NCI-H2081 (cell line): ENCODE data around the gene CCDC50.
A peak's percentile ranks its signal among the peaks of the same experiment; 100 is the strongest.

Experiments
- DNase-seq, 2 experiments: peaks; one replicate each; lab custom pipeline; 2025; lab: John Stamatoyannopoulos, UW

The CCDC50 gene

DNA sequence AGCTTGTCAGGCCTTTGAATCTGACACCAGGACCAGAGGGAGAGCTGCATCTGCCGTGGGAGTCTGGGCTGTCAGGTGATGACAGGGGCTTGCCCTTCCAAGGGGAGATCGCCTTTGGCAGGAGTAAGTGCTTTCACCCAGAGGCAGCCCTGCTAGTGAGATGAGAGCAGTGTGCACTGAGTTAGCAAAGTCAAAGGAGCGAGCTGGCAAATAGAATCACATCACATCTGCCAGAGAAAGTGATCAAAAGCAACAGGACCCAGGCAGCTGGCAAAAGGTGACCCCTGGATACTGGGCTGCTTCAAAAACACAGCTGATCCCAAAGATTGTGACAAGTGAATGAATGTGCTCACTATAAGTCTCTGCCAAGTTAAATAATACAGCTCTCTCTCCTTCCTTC is 95.7 kb downstream of the CCDC50 start:
- no peak for DNase-seq

GRCh38 chr3:191425322-191425734 is 96.1 kb downstream of the CCDC50 start:
- peak; percentile 20 to 44 for DNase-seq

DNA sequence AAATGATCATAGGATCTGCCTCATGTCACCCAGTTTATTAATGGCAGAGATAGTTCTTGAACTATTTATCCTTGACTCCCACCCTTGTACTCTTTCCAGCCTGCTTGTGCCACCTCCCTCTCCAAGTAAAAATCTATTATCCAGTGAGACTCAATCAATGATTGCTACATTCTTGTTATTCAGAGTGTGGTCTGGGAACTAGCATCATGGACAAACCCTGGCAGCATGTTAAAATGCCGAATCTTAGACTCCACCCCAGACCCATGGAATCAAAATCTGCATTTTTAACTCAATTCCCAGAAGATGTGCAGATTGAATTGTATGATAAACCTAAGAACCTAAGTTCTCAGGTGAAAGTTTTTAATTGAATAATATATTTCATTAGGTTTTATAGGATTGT is 97.1 kb downstream of the CCDC50 start:
- DNase-seq = no peak

- no peak for DNase-seq
Measured at GRCh38 chr3:191428177-191428576, 99.0 kb downstream of the CCDC50 start.

DNA sequence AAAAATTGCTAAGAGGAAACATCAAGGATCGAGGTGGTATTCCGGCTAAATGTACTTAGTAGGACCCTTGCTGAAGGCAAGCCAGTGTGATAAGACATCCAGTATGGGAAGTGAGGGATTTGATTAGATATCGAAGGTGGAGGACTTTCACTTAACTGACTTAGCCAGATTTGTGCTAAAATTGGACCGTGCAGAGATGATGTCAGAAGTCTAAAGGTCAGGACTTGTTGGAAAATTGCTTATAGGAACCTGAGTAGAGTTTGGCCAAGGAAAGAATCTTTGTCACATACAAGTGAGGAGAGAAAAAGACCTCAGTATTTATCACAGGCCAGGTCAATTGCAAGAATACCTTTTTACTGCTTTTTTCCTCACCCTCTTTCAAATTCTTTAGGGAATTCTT is 100.9 kb downstream of the CCDC50 start:
- no peak for DNase-seq

DNA sequence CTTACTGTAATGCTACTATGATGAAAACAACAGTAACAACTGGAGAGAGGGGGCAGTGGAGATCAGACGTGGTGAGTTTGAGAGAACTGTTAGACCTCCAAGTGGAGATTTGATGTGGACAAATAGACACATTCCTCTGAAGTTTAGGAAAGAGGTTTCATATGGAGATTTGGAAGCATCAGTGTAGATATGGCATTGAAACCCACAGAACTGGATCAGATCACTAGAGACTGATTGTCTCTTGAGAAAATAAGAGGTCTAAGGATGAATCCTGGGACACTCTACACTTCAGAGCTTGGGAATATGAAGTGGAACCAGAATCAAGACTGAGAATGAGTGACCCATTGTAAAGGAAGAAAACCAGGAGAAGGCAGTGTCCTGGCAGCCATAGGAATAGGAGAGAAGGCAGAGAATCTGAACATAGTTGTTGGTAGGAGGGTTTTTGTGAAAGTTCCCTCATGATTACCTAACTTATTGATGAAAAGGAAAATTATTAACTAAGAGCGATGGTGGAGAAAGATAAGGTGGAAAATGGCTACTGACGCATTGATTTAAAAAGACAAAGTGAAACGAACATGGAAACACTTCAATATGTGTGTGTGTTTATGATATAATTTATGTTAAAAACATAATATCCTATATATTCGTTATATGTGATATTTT is 102.1 kb downstream of the CCDC50 start:
- no peak for DNase-seq

DNA sequence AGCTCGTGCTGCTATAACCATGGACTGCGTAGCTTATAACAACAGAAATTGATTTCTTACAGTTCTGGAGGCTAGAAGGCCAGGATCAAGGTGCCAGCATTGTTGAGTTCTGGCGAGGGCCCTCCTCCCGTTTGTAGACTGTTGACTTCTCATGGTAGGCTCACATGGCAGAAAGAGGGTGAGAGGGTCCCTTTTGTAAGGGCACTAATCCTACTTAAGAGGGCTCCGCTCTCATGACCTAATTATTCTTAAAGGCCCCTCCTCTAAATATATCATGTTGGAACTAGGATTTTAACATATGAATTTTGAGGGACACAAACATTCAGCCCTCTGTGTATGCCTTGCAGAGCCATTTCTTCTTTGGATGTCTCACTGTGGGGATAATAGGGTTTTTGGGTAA is 103.0 kb downstream of the CCDC50 start:
- DNase-seq = no peak

- no peak for DNase-seq
Measured at GRCh38 chr3:191434024-191434423, 104.8 kb downstream of the CCDC50 start.

DNA sequence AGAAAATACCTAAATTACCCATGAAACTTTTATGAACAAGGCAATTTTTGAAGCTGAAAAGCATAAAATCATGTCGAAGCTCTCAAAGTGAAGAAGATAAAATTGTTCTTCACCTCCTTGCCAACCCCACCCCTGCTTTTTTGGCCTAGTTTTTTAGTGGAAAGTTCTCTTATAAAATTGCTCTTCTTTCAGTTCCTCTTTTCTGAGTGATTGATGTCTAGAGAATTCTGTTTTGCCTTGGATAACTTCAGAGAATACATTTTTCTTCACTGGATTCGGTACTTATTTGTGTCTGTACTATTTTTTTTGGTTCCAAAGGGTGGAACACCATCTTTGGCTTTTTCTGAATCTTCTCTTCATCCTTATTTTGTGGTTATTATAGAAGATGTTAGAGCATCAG is 106.8 kb downstream of the CCDC50 start:
- no peak for DNase-seq

DNA sequence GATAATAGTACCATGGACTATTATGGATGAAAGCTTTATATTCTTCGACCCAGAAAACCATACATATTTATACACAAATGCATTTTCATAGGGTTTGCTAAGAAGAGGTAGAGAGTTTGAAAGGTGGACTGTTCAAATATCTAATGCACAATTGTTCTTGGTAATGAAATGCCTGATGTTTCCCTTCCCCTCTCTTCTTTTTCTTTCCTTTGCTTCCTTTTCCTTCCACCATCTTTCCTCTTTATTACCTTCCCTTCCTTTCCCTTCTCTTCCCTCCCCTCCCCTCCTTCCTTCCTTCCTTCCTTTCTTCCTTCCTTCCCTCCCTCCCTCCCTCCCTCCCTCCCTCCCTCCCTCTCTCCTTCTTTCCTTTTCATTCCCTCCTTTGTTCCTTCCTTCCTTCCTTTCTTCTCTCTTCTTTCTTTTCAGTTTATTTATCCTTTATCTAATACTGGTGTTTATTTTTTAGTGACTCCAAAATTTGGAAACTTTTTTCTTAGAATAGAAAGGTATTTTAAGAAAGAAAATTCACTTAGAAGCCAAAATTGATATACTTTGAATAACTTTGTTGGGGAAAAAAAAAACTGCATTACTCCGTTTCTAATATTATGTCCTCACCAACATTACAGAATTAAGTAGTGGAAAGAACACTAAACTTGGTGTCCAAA is 109.1 kb downstream of the CCDC50 start:
- DNase-seq = no peak

GRCh38 chr3:191440532-191440931 is 111.3 kb downstream of the CCDC50 start:
- no peak for DNase-seq

DNA sequence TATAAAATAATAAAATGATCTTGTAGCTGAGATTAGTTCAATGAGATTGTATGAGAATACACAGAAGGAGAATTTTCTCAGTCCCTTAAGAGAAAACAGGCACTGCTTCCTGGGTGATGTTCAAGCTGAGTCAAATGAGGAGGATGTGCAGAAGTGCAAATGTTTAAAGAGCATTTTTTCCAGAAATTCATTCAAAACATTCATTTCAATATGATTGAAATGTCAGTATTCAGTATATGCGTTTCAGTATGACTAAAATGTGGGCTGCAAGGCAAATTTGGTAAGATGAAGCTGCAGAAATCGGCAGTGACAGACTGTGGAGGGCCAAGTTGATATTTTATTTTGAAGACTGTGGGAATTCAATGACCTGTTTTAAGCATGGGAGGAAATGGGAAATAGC is 112.5 kb downstream of the CCDC50 start:
- no peak for DNase-seq

DNA sequence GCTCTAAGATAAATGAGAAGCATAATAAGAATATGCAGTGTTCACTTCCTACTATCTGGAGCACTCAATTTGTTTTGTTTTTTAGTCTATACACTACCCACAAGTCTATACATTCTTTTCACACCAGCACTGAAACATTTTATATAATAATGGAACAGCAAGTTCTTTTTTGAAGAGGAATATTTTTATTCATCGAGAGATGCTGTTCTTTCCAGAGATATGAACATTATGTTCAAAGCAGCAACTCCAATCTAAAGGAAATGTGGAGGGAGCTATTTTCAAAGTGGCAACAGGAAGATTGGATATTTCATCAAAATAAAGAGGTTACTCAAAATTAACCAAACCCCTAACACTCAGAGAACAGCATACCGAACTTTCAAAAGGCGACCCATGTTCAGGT is 115.4 kb downstream of the CCDC50 start:
- DNase-seq = no peak
